Measurements from ENCODE around the gene SLC39A13. TPM values are rescaled to one million over a fixed set of nuclear protein-coding genes. Genes with fewer than 3 reads are reported as not detected.

The SLC39A13 gene
- total RNA-seq, 4 donors from 2014 or later = 21.2 to 52.6 (median 46.0) TPM

DNA sequence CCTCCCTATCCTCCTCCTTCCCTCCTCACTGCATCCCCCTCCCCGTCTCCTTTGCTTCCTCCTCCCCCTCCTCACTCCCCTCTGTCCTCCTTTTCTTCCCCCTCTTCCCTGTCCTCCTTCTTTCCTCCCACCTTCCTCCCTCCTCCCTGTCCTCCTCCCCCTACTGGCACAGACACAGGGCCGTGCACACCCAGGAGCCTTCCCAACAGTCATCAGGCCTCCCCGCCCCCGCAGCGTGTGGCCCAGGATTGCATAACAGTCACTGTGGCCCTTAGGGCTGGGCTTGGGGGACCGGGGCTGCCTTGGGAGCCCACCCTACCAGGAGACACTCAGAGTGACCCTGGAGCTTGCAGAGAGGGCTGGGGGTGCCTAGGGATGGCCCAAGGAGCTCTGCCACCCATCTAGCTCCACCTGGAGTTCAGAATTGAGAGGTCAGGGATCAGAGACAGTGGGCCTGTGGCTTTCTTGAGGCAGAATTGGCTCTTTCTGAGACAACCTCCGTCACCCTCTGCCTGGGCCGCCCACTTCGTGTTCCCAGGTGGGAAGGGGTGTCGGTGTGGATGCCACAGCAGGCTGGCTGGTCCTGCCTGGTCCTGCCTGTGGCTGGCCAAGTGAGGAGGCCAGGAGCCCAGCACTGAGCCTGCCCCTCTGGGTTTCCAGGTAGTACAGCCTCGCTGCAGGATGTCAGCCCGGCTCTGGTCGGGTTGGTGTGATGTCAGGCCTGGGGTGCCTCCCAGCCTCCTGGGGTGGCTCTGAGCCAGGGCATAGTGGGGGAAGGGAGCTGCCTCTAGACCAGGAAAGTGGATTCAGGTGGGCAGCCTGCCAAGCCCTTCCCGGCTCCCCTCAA lies 31.6 kb upstream of the SLC39A13 start:
- TF ChIP-seq, protein P1, sequence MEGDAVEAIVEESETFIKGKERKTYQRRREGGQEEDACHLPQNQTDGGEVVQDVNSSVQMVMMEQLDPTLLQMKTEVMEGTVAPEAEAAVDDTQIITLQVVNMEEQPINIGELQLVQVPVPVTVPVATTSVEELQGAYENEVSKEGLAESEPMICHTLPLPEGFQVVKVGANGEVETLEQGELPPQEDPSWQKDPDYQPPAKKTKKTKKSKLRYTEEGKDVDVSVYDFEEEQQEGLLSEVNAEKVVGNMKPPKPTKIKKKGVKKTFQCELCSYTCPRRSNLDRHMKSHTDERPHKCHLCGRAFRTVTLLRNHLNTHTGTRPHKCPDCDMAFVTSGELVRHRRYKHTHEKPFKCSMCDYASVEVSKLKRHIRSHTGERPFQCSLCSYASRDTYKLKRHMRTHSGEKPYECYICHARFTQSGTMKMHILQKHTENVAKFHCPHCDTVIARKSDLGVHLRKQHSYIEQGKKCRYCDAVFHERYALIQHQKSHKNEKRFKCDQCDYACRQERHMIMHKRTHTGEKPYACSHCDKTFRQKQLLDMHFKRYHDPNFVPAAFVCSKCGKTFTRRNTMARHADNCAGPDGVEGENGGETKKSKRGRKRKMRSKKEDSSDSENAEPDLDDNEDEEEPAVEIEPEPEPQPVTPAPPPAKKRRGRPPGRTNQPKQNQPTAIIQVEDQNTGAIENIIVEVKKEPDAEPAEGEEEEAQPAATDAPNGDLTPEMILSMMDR (IDR thresholded peaks at IDR 0.05; ENCODE audit: low read depth) = no peak

DNA sequence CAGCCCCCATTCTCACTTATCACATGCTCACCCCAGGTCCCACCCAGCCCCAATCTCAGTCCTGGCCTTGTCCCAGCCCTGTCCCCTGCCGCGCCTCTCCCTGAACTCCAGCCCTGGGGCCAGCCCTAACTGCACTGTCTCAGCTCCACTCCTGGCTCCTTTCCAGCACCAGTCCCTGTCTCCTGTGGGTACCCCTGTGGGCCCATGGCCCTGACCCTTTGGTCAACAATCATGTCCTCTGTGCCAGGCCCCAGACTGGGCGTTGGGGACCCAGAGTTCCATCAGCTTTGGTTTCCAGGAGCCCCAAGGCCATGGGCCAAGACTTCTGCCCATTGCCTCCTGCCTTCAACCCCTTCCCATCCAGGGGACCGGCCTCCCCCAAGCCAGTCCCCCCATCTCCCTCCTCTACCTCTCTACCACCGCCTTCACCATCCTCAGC lies 30.8 kb upstream of the SLC39A13 start:
- TF ChIP-seq, protein P1 (IDR thresholded peaks at IDR 0.05; ENCODE audit: low read depth) = no peak

DNA sequence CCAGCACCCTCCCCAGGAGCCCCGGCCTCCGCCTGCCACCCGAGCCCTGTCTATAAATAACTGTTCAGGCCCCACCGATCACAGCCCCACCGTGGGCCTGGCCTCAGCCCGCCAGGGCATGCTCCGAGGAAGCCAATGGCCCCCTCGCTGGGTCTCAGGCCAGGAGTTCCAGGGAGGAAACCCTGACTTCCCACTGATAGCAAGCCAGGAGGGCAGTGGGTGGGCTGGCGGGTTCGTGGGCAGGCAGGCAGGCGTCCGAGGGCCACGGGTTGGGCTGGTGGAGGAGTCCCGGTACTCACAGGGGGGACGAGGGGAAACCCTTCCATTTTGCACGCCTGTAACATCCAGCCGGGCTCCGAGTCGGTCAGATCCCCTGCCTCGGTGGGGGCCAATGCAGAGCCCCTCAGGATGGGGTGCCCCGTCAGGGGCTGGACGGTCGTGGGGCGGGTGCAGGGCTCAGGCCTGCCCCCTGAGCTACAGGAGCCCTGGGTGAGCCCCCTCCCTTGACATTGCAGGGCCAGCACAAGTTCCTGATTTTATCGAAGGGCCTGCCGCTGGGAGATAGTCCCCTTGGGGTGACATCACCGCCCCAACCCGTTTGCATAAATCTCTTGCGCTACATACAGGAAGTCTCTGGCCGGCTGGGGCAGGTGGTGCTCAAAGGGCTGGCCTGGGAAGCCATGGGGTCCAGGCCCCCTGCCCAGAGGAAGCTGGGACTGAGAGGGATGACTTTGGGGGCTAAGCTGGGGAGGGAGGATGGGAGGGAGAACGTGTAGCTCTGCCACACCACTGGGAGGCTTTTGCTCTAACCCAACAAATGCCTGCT lies 30.2 kb upstream of the SLC39A13 start, which contains the start of gene SPI1:
Gene SPI1, minus strand, starts transcription at position 538 of the 826 bp plus-strand sequence. Its CDS starts 194 bp downstream, at position 344.
- TF ChIP-seq, protein P1 (IDR thresholded peaks at IDR 0.05; ENCODE audit: low read depth) = no peak

GRCh38 chr11:47378836-47379170 lies 29.6 kb upstream of the SLC39A13 start:
- TF ChIP-seq, protein P1 (IDR thresholded peaks at IDR 0.05; ENCODE audit: low read depth) = no peak

GRCh38 chr11:47379317-47379716 lies 29.1 kb upstream of the SLC39A13 start:
- TF ChIP-seq, protein P1 (IDR thresholded peaks at IDR 0.05; ENCODE audit: low read depth) = no peak

DNA sequence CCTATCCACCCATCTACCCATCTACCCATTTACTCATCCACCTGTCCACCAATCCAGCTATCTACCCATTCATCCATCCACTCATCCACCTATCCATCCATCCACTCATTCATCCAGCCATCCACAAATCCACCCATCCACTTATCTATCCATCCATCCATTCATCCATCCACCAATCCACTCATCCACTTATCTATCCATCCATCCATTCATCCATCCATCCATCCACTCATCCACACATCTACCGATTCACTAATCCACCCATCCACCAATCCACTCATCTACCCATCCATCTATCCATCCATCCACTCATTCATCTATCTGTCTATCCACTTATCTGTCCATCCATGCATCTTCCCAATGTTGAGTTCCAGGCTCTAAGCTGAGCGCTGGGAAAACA lies 28.3 kb upstream of the SLC39A13 start:
- TF ChIP-seq, protein P1 (IDR thresholded peaks at IDR 0.05; ENCODE audit: low read depth) = no peak

- TF ChIP-seq, protein P1 (IDR thresholded peaks at IDR 0.05; ENCODE audit: low read depth) = no peak
Observed at GRCh38 chr11:47383071-47383470, 25.3 kb upstream of the SLC39A13 start.
